OCI-LY3 (cell line): Measurements from ENCODE around the gene GRIN1.
A peak's percentile ranks its signal among the peaks of the same experiment; 100 is the strongest.

Source experiments
- H2AFZ ChIP-seq: fragments of 200-600, 300-600 bp; shearing (Covaris generic); 2 replicates; pipeline ENCODE4 v1.6.0; 2014; ENCODE audit warnings: antibody characterized with exemption, low read depth, low read length
- H3K27ac ChIP-seq: fragments of 200-600, 300-600 bp; sonication (generic); 2 replicates; pipeline ENCODE4 v1.5.1; 2014; ENCODE audit warnings: mild to moderate bottlenecking, low read length, moderate library complexity, mixed read lengths
- H3K27me3 ChIP-seq: fragments of 200-600, 300-600 bp; sonication (generic); 2 replicates; pipeline ENCODE4 v1.6.1; 2014; ENCODE audit warnings: low read depth, low read length, mixed read lengths
- H3K36me3 ChIP-seq: fragments of 200-600, 300-600 bp; sonication (generic); replicated peaks from 2 replicates; pipeline ENCODE3; 2014; ENCODE audit warnings: low read depth, low read length, mixed read lengths
- H3K4me1 ChIP-seq: fragments of 300-600, 200-600 bp; sonication (generic); 2 replicates; pipeline ENCODE4 v1.6.1; 2014; ENCODE audit warnings: low read length, mixed read lengths
- H3K4me2 ChIP-seq: fragments of 200-600, 300-600 bp; sonication (generic); 2 replicates; pipeline ENCODE4 v1.6.1; 2014; ENCODE audit warnings: low read length, mixed read lengths
- H3K4me3 ChIP-seq: fragments of 300-600, 200-600 bp; sonication (generic); 2 replicates; pipeline ENCODE4 v1.5.1; 2014; ENCODE audit warnings: antibody characterized with exemption, mild to moderate bottlenecking, low read length, moderate library complexity
- H3K79me2 ChIP-seq: fragments of 300-600, 200-600 bp; shearing (Covaris generic); 2 replicates; pipeline ENCODE4 v1.6.1; 2014; ENCODE audit warnings: mild to moderate bottlenecking, low read length, mixed read lengths
- H3K9ac ChIP-seq: fragments of 300-600, 200-600 bp; shearing (Covaris generic); 2 replicates; pipeline ENCODE4 v1.6.0; 2014; ENCODE audit warnings: mild to moderate bottlenecking, low read length, moderate library complexity
- H3K9me3 ChIP-seq: fragments of 200-600, 300-600 bp; shearing (Covaris generic); 2 replicates; pipeline ENCODE4 v1.6.1; 2014; ENCODE audit warnings: low read length, mixed read lengths; ENCODE audit not compliant: insufficient read depth
- H4K20me1 ChIP-seq: fragments of 200-600, 300-600 bp; sonication (generic); 2 replicates; pipeline ENCODE4 v1.6.1; 2016; ENCODE audit warnings: low read length, mixed read lengths; ENCODE audit not compliant: insufficient read depth
- CTCF ChIP-seq: fragments of 200-600, 300-600 bp; sonication (generic); IDR thresholded peaks from 2 replicates; pipeline ENCODE4 v1.5.1; 2014; ENCODE audit warnings: antibody characterized with exemption, low read length, low read depth
- EZH2phosphoT487 ChIP-seq: fragments of 200-600 bp; shearing (Covaris generic); IDR thresholded peaks from 2 replicates; pipeline ENCODE4 v1.6.1; 2018; ENCODE audit warnings: antibody characterized with exemption, mixed run types, low read depth

Gene GRIN1

GRCh38 chr9:137159105-137160053 lies 20.4 kb downstream of the GRIN1 start:
- H3K9ac ChIP-seq = peak overlapping the region; percentile 17; the same call in 1 of the 2 replicates
- TF ChIP-seq EZH2phosphoT487 (no peak), CTCF (no peak)
- no peaks in the 10 kb centered on the region for H3K36me3 ChIP-seq
- H3K4me1 ChIP-seq = peaks cover 19% of the 10 kb centered on the region
- no peaks in the 10 kb centered on the region for H3K79me2 ChIP-seq
- H3K9me3 ChIP-seq = no peaks in the 10 kb centered on the region
- H3K4me3 ChIP-seq = peak overlapping the region; percentile 13; the same call in 1 of the 2 replicates
- H3K27ac ChIP-seq = no peak overlapping the region
- H3K4me2 ChIP-seq = peak overlapping the region; percentile 56
- no peak overlapping the region; the same call in 1 of the 2 replicates for H2AFZ ChIP-seq
- H3K27me3 ChIP-seq = 0 out of 2 replicates have a peak, but pooled peaks cover 6% of the 10 kb centered on the region
- H4K20me1 ChIP-seq = no peaks in the 10 kb centered on the region

GRCh38 chr9:137160054-137160425 lies 21.1 kb downstream of the GRIN1 start:
- Histone ChIP-seq H3K36me3 (no peaks in the 10 kb centered on the region), H3K27ac (no peak overlapping the region), H3K9me3 (no peaks in the 10 kb centered on the region), H3K4me2 (no peak overlapping the region), H3K4me1 (peaks cover 19% of the 10 kb centered on the region), H3K9ac (no peak overlapping the region), H3K79me2 (no peaks in the 10 kb centered on the region), H3K27me3 (0 out of 2 replicates have a peak, but pooled peaks cover 6% of the 10 kb centered on the region), H2AFZ (no peak overlapping the region), H3K4me3 (no peak overlapping the region), H4K20me1 (no peaks in the 10 kb centered on the region)
- no peak for TF ChIP-seq EZH2phosphoT487
- no peak for TF ChIP-seq CTCF

GRCh38 chr9:137160716-137161557 lies 22.0 kb downstream of the GRIN1 start:
- H3K27me3 ChIP-seq = 0 out of 2 replicates have a peak, but pooled peaks cover 6% of the 10 kb centered on the region
- no peak overlapping the region for H3K4me3 ChIP-seq

More at GRCh38 chr9:137160716-137161557, 22.0 kb downstream of the GRIN1 start:
- TF ChIP-seq EZH2phosphoT487 = no peak
- no peak for TF ChIP-seq CTCF
- no peaks in the 10 kb centered on the region for H4K20me1 ChIP-seq
- H3K4me1 ChIP-seq = peaks cover 19% of the 10 kb centered on the region
- H3K4me2 ChIP-seq = no peak overlapping the region
- no peaks in the 10 kb centered on the region for H3K36me3 ChIP-seq
- H3K79me2 ChIP-seq = no peaks in the 10 kb centered on the region
- no peaks in the 10 kb centered on the region for H3K9me3 ChIP-seq
- no peak overlapping the region for H3K27ac ChIP-seq
- H2AFZ ChIP-seq = no peak overlapping the region
- H3K9ac ChIP-seq = no peak overlapping the region
